Mammary microvascular endothelial cell (primary cell): ENCODE measurements around the gene KCNF1. TPM values are rescaled to one million over a fixed set of nuclear protein-coding genes. Genes with fewer than 3 reads are reported as not detected.

Experiments
- total RNA-seq: library from RNA; depleted of rRNA; stranded (reverse); fragments of >200 nt; gene quantifications from 2 replicates; pipeline ENCODE4 v1.2.3, GENCODE V29; 2015

The KCNF1 gene
- total RNA-seq: 0.20 and 0.33 TPM in 2 replicates

DNA sequence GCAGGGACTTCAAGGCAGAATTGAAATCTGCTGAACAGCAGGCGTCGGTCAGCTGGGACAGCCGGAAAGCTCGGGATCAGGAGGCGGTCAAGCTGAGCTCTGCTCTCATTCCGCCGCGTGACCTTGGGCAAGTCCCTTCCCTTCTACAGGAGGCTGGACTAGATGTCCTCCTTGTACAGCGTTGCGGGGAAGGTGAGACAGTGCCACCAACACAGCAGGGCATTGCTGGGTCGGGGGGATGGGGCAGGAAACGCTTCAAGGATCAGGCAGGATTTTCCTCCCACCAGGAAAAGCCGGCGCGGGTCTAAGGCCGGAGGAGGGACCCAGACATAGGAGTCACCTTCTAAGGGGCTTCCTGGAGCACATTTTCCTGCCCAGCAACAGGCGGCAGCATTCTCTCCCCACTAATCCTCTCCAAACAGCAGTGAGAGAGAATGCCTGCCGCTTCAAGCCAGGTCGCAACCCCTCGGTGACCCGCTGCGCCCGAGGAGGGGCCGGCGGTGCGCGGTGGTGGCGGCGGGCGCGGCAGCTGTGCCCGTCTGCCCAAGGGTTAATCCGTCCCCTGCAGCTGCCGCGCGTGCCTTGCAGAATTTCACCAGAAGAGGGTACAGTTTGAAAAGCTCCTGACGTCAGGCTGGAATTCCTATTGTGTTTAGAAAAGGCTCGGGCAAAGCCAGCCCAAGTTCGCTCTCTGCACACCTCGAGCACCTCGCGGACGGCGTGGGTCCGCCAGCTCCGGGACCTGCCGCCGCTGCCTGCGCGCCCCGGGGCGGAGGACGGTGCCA, at the start of gene KCNF1:
TSS of gene KCNF1 (plus strand) at position 644 of the 785 bp plus-strand sequence. CDS start 493 bp downstream, outside the sequence.

Other genes with a start within 250 kb of the KCNF1 start
- gene NOL10, start 222.0 kb upstream of the KCNF1 start, total RNA-seq: 28.9 and 32.7 TPM in 2 replicates
- gene ATP6V1C2, start 190.3 kb upstream of the KCNF1 start, total RNA-seq: 0.13 TPM in 1 of 2 replicates, not detected in the other
- gene PDIA6, start 99.1 kb upstream of the KCNF1 start, total RNA-seq: 404 and 412 TPM in 2 replicates
- gene SLC66A3, start 243.5 kb downstream of the KCNF1 start, total RNA-seq: 25.0 and 30.0 TPM in 2 replicates